Lower leg skin (tissue), 3 donors: Measurements from ENCODE around the gene ST14.

Experiments used
- CTCF ChIP-seq, 3 donors: fragments of 450-650 bp; IDR thresholded peaks; one replicate each; pipeline ENCODE4 v1.5.1; 2016; ENCODE audit warnings: antibody characterized with exemption in 3 of 3, mild to moderate bottlenecking in 3 of 3, moderate library complexity in 2 of 3
- POLR2A ChIP-seq, 2 donors: fragments of 450-650 bp; IDR thresholded peaks; one replicate each; pipeline ENCODE4 v1.6.1; 2016 to 2017; ENCODE audit warnings: antibody characterized with exemption in 2 of 2, mild to moderate bottlenecking in 1 of 2, moderate library complexity in 1 of 2

- TF ChIP-seq CTCF (IDR thresholded peaks at IDR 0.05) (no peak), POLR2A (IDR thresholded peaks at IDR 0.05) (no peak)
These were observed 30.1 kb downstream of the ST14 start for GRCh38 chr11:130189492-130190210.
